Mesodermal cell (in vitro differentiated cells): ENCODE results near the gene TAS2R16.

Experiments
- H3K27ac ChIP-seq: 2 replicates; pipeline ENCODE4 v1.7.0; 2013; ENCODE audit warnings: mild to moderate bottlenecking, low read depth, low read length, moderate library complexity; ENCODE audit not compliant: severe bottlenecking
- H3K36me3 ChIP-seq: 2 replicates; pipeline ENCODE4 v1.7.1; 2013; ENCODE audit warnings: mild to moderate bottlenecking, low read length, moderate library complexity; ENCODE audit not compliant: control insufficient read depth, insufficient read depth
- H3K4me1 ChIP-seq: one replicate; pipeline ENCODE4 v1.7.1; 2013; ENCODE audit warnings: mild to moderate bottlenecking, low read length; ENCODE audit not compliant: insufficient read depth, control insufficient read depth, poor library complexity, severe bottlenecking
- H3K4me3 ChIP-seq: 2 replicates; pipeline ENCODE4 v1.7.0; 2013; ENCODE audit warnings: low read length, control low read depth, mild to moderate bottlenecking; ENCODE audit not compliant: insufficient read depth, poor library complexity, severe bottlenecking; ENCODE audit errors: extremely low read depth
- H3K9me3 ChIP-seq: 2 replicates; pipeline ENCODE4 v1.7.1; 2013; ENCODE audit warnings: mild to moderate bottlenecking, low read length, moderate library complexity; ENCODE audit not compliant: control insufficient read depth
- WGBS, 2 experiments: methylation state at CpG; one replicate each; pipeline ENCODE4 v1.1.5; 2013; ENCODE audit warnings: missing lambda C conversion rate in 2 of 2; ENCODE audit not compliant: insufficient coverage in 2 of 2; 5-methylcytosine and 5-hydroxymethylcytosine counted together

The TAS2R16 gene

GRCh38 chr7:123012435-123012834, 16.9 kb upstream of the TAS2R16 start:
- Histone ChIP-seq H3K36me3 (no peaks in the 10 kb centered on the region), H3K4me1 (no peaks in the 10 kb centered on the region), H3K4me3 (no peak overlapping the region), H3K9me3 (no peaks in the 10 kb centered on the region), H3K27ac (no peak overlapping the region)

DNA sequence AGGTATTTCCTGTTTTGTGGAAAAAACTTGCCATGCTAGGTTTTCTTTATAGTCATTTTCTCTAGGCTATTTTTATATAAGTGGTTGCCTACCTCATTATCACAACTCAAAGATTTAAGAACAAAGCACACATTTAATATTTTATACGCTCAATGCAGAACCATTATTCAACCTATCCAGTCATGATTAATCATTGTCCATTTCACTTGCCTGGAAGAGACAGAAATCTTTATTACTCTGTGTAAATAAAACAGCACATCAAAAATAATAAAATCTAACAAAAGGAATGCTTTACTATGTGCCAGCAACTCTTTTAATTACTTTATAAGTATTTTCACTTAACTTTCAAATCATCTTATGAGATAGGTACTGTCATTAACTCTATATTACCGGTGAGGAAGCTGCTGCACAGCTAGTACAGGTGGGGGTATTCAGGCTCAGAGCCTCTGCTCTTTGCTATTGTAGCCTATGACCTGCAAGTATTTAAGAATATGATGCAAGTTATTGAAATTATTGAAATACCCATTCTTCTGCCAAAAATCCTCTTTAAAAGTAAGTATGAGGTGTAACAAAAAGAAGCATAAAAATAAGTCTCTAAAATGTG, 16.4 kb upstream of the TAS2R16 start:
- Histone ChIP-seq H3K4me3 (no peak overlapping the region), H3K9me3 (no peaks in the 10 kb centered on the region), H3K36me3 (no peaks in the 10 kb centered on the region), H3K4me1 (no peaks in the 10 kb centered on the region), H3K27ac (no peak overlapping the region)
- WGBS, 2 experiments: no CpG with 5 or more reads among the region's 2 CpGs

DNA sequence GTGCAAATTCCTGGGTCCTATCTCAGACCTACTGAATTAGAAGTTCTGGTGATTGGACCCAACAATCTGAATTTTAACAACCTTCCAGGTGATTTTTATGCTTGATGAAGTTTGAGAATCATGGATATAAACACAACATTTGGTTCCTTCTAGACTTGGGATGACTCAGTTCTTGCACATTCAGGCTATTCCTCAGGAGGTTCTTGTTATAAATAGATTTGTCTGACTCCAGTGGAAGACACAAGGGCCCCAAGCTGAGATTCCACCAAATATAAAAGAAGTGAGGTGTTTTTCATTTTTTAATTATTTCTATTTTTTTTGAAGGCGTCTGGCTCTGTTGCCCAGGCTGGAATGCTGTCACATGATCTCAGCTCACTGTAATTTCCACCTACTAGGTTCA, 9.4 kb upstream of the TAS2R16 start:
- no peaks in the 10 kb centered on the region for H3K36me3 ChIP-seq
- H3K4me1 ChIP-seq: peaks cover 5% of the 10 kb centered on the region
- no peaks in the 10 kb centered on the region for H3K9me3 ChIP-seq
- H3K27ac ChIP-seq: no peak overlapping the region
- H3K4me3 ChIP-seq: no peak overlapping the region
- 86 to 100% methylated on average over 1 of the region's 1 CpG for WGBS, 2 experiments

DNA sequence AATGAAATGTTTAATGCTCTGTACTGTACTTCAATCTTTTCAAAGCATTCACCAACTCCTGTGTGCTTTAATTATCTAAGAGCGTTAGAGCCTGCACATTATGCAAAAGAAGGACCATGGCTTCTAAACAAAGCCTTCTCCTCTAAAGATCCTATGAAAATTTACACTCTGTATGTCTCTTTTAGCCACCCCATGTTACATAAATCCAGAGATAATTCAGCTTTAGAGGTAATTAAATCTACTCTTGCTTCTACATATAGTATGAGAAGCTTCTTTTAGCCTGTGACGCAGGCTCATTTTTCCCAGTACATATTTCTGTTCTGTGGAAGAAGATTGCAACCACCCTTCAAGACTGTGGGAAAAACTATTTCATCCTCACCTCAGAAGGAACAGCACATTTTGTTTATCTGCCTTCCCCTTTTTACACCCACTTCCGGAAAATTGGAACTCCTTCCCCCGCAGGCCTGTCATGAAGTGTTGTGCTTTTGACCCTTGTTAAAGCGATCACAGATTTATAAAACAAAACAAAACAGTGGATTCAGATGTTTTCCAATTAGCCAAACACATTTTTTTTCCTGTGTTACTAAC, 8.1 kb upstream of the TAS2R16 start:
- 60 to 88% methylated on average over 1 to 3 of the region's 5 CpGs for WGBS, 2 experiments
- Histone ChIP-seq H3K4me1 (peaks cover 5% of the 10 kb centered on the region), H3K27ac (no peak overlapping the region), H3K4me3 (no peak overlapping the region), H3K9me3 (no peaks in the 10 kb centered on the region), H3K36me3 (no peaks in the 10 kb centered on the region)

DNA sequence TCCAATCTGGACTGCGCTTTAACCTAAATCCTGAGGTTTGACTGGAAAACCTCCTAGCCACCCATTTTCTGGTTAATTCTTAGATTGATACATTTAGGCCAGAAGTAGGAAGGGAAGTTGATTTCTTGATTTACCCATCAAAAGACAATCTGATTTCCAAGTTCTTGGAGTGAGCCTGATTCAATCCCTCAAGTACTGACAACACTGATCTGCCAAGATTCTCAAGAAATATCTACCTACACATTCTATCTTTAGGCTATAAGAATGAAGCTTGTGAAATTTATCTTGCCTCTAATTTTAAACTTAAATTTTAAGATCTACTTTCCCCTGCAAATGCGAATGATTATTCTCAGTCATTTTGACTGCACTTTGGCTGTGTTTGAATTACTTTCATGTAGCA, 5.9 kb downstream of the TAS2R16 start:
- Histone ChIP-seq H3K4me3 (no peak overlapping the region), H3K27ac (no peak overlapping the region), H3K4me1 (no peaks in the 10 kb centered on the region), H3K9me3 (no peaks in the 10 kb centered on the region), H3K36me3 (no peaks in the 10 kb centered on the region)
- WGBS, 2 experiments: no CpG with 5 or more reads among the region's 2 CpGs

GRCh38 chr7:122989041-122989440, 6.5 kb downstream of the TAS2R16 start:
- Histone ChIP-seq H3K4me1 (no peaks in the 10 kb centered on the region), H3K36me3 (no peaks in the 10 kb centered on the region), H3K4me3 (no peak overlapping the region), H3K27ac (no peak overlapping the region), H3K9me3 (no peaks in the 10 kb centered on the region)
- WGBS, 2 experiments: 67% methylated on average over 1 of the region's 6 CpGs

DNA sequence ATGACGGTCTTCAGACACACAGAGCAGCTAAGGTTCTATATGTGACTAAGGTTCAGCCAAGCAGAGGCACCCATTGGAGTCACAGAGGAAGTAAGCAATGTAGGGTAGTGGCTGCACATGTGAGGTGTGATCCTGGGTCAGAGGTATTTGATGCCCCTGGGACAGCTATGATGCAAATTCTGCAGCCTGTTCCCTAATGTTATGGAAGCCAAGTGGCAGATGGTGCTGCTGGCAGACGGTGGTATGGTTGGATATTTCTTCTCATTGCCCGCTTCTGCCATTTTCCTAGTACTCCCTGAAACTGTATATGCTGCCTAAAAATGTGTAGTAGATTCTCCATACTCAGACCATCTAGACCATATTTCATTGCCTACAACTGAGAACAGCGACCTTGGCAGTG, 7.2 kb downstream of the TAS2R16 start:
- H3K9me3 ChIP-seq: no peaks in the 10 kb centered on the region
- H3K36me3 ChIP-seq: no peaks in the 10 kb centered on the region
- no peak overlapping the region for H3K27ac ChIP-seq
- H3K4me1 ChIP-seq: no peaks in the 10 kb centered on the region
- no peak overlapping the region for H3K4me3 ChIP-seq
- 93 to 100% methylated on average over 1 of the region's 4 CpGs for WGBS, 2 experiments

DNA sequence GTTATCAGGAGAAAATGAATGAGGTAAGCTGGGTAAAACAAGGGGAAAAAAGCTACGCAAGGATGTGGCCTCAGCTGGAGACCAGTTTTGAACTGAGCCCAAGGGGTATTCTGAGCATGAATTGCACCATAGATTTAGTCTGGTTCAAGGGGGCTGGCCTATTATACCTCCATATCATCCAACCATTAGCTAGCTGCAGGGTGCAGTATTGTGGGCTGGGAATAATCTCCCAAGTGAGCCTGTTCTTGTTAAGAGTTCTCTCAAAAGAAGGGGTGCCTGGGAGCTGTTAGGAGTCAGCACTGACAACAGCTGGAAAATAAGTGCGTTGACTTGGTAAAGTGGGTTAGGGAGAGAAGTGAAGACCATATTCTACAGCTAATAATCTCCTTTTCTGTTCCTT, 8.0 kb downstream of the TAS2R16 start:
- no peak overlapping the region for H3K4me3 ChIP-seq

GRCh38 chr7:122984021-122984420, 11.5 kb downstream of the TAS2R16 start:
- H3K36me3 ChIP-seq: no peaks in the 10 kb centered on the region
- WGBS, 2 experiments: 73 to 100% methylated on average over 2 of the region's 2 CpGs
- no peak overlapping the region for H3K27ac ChIP-seq
- no peaks in the 10 kb centered on the region for H3K9me3 ChIP-seq
- H3K4me3 ChIP-seq: no peak overlapping the region
- H3K4me1 ChIP-seq: no peaks in the 10 kb centered on the region

More for the DNA sequence above, 8.0 kb downstream of the TAS2R16 start:
- Histone ChIP-seq H3K4me1 (no peaks in the 10 kb centered on the region), H3K9me3 (no peaks in the 10 kb centered on the region), H3K36me3 (no peaks in the 10 kb centered on the region), H3K27ac (no peak overlapping the region)
- WGBS, 2 experiments: 100% methylated on average over 1 of the region's 2 CpGs; no CpG with 5 or more reads in 1 of the 2 experiments

DNA sequence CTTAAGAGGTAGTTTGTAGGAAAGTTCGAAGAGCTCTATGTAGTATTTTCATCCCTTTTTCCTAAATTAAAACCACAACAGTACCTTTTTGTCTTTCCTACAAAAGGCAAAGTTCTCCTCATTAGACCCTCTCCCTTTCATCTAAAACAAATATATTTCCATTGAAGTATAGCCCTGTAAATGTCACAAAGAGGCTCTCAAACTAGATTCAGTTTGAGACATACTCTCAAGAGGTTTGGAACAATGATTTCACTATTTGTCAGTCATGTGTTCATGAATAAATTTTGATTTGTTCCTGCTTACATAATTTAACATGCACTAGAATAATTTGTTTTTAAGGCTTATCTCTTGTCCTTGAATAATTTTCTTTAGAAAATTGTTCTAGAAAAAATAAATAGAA, 12.2 kb downstream of the TAS2R16 start:
- no peak overlapping the region for H3K27ac ChIP-seq
- H3K4me3 ChIP-seq: no peak overlapping the region
- WGBS, 2 experiments: no CpG with 5 or more reads among the region's 1 CpG

GRCh38 chr7:122975341-122975740, 20.2 kb downstream of the TAS2R16 start:
- Histone ChIP-seq H3K9me3 (no peaks in the 10 kb centered on the region), H3K36me3 (no peaks in the 10 kb centered on the region), H3K27ac (no peak overlapping the region), H3K4me3 (no peak overlapping the region), H3K4me1 (no peaks in the 10 kb centered on the region)
- WGBS, 2 experiments: 40 to 78% methylated on average over 1 of the region's 1 CpG

More for the DNA sequence above, 12.2 kb downstream of the TAS2R16 start:
- H3K4me1 ChIP-seq: no peaks in the 10 kb centered on the region
- no peaks in the 10 kb centered on the region for H3K9me3 ChIP-seq
- no peaks in the 10 kb centered on the region for H3K36me3 ChIP-seq
